Kidney glomerular epithelial cell (primary cell): ENCODE data around the gene TRIM36.

Experiments used
- DNase-seq: peaks from one replicate; lab custom pipeline; 2025; lab: John Stamatoyannopoulos, UW

TRIM36 gene, protein sequence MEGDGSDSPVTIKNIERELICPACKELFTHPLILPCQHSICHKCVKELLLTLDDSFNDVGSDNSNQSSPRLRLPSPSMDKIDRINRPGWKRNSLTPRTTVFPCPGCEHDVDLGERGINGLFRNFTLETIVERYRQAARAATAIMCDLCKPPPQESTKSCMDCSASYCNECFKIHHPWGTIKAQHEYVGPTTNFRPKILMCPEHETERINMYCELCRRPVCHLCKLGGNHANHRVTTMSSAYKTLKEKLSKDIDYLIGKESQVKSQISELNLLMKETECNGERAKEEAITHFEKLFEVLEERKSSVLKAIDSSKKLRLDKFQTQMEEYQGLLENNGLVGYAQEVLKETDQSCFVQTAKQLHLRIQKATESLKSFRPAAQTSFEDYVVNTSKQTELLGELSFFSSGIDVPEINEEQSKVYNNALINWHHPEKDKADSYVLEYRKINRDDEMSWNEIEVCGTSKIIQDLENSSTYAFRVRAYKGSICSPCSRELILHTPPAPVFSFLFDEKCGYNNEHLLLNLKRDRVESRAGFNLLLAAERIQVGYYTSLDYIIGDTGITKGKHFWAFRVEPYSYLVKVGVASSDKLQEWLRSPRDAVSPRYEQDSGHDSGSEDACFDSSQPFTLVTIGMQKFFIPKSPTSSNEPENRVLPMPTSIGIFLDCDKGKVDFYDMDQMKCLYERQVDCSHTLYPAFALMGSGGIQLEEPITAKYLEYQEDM

DNA sequence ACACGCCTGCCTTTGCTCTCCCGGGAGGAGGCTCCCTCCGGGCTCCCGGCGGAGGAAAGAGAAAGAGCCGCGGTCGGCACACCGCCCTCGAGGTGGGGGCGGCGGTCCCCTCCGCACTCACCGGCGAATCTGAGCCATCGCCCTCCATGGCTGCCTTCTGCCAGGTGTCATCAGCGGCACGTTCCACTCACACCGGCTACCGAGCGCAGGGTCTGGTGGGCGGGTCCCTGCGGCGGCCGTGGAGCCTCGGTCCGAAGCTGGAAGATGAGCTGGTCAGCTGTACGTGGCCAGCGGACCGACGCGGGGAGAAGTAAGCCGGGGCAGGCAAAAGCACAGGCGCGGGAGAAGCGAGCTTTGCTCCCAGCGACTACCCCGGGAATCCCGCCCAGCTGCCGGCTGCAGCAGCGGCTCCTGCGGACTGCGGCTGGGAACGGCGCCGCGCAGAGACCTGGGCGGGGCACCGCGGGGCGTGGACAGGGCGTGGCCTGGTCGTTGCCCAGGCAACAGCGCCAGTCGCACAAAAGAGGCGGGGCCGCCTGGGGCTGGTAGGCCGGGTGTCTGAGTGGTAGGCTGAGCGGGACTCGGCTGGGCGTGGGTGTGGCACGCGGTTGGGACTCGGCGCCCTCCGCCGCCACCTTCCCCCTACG, at the start of gene TRIM36:
Gene TRIM36 (minus strand): TSS at position 422 of the 647 bp plus-strand sequence. CDS start 274 bp downstream, at position 148.
- peak; percentile 86 for DNase-seq

- no peak for DNase-seq
Observed at GRCh38 chr5:115214541-115214940, 44.8 kb upstream of the TRIM36 start.

DNA sequence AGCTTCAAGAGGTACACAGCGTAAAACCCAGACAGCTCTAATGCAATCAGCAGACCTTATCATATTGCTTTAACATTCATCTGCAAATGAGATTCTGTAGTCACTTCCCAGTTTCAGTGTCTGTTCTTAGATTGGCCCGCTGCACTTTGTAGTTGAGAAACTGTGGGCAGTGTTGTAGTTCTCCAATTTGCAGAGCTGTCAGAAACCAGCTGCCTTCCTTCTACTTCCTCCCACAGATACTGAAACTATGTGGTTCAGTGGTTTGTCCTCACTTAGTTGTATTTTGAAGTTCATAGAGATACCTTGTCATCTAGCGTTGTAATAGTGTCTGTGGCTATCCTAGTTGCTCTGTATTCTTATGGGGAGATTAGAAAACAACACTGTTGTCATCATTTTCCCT, 39.6 kb upstream of the TRIM36 start:
- no peak for DNase-seq

GRCh38 chr5:115202952-115203351, 33.2 kb upstream of the TRIM36 start:
- DNase-seq: no peak

GRCh38 chr5:115196161-115196560, 26.5 kb upstream of the TRIM36 start:
- DNase-seq: no peak

GRCh38 chr5:115194676-115195075, 25.0 kb upstream of the TRIM36 start:
- DNase-seq: no peak

DNA sequence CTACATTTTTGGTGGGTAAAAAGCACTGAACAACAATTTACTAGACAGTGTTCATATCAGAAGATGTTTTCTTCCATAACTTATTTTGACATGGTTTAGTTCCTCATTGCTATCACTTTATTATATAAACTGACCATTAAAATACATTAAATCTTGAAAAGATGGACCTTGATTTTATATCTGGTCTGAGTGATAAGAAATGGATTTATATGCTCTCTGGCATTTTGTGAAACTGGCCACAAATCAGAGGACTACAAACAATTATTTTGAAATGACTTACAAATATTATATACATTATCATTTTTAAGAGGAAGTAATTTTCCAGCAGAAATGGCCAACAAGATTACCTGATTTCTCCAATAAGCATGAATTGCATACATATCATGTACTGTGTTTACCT, 23.6 kb upstream of the TRIM36 start:
- no peak for DNase-seq

GRCh38 chr5:115192098-115192497, 22.4 kb upstream of the TRIM36 start:
- no peak for DNase-seq

GRCh38 chr5:115191474-115192031, 21.8 kb upstream of the TRIM36 start:
- no peak for DNase-seq

DNA sequence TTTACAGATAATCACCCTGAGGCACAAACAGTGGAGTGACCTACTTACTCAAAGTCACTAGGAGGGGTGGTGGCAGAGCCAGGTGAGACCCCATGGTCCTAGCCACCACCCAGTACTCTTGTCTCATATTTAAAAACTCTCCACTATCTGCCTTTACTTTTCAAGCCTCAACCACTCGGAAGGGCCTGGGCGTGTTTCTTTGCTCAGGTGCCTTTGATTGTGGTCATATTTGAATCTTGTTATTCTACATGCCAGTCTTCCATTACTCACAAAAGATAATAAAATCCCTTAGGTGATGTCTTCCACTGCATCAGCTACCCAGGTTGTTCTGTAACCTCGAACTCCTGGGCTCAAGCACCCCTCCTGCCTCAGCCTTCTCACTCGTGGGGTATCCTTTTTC, 20.7 kb upstream of the TRIM36 start:
- DNase-seq: no peak

DNA sequence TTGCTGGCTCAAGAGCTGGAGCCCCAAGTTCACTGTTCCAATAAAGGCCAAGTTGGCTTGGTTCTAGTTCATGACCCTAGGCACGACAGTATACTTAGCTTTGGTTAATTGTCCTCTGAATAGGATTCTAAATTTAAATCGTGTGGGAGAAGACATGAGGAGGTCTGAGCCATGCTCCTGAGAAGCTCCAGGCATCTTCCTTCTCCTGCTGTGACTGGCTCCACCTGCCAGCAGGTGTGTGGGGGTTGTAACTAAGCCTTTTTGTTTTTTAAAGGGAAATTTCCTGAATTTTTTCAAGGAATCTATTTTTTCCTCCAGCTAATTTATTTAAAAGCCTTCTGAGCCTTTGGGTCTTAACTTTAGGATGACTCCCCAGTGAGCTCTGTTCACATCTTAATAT, 20.2 kb upstream of the TRIM36 start:
- no peak for DNase-seq

DNA sequence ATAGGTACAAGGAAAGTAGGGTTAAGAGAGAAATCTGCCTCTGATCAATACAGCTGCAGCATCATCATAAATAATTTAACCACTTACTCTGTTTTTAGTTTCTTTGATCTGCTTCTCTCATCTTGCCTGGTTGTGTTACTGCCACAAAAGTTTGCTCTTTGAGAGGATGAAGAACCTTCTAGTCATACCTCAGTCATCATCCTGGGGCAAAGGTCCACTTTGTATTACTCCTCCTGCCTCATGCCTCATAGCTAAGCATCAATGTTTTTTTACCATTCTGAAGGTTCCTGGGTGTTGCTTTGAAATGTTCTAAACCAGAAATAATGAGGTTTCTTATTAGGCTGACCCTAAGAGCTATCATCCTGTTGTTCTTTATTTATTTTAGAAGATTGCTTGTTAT, 17.1 kb upstream of the TRIM36 start:
- DNase-seq: no peak

DNA sequence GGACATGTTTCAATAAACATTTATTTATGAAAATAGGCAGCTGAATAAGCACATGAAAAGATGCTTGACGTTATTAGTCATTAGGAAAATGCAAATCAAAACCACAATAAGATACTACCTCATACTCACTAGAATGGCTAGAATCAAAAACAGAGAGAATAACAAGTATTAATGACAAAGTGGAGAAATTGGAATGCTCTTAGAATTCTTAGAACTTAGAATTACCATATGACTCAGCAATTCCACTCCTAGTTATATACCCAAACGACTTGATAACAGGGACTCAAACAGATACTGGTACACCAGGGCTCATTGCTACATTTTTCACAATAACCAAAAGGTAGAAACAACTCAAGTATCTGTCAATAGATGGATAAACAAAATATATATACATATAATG, 15.1 kb upstream of the TRIM36 start:
- no peak for DNase-seq

DNA sequence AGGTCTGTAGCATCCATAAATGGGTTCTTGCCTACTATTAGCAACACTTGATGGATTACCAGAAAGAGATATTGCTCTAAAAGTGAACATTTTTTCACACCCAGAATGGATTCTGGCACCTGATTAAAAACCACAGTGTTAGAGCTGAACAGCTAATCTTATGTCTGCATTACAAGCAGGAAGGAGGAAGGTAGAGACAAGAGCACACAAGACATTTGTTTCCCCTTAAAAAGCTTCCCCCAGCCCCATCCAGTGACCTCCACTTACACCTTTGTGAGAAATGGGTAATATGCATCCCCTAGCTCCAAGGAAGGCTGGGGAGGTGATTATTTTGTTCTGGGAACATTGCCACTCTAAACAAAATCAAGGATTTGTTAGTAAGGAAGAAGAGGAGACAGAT, 12.0 kb upstream of the TRIM36 start:
- no peak for DNase-seq

DNA sequence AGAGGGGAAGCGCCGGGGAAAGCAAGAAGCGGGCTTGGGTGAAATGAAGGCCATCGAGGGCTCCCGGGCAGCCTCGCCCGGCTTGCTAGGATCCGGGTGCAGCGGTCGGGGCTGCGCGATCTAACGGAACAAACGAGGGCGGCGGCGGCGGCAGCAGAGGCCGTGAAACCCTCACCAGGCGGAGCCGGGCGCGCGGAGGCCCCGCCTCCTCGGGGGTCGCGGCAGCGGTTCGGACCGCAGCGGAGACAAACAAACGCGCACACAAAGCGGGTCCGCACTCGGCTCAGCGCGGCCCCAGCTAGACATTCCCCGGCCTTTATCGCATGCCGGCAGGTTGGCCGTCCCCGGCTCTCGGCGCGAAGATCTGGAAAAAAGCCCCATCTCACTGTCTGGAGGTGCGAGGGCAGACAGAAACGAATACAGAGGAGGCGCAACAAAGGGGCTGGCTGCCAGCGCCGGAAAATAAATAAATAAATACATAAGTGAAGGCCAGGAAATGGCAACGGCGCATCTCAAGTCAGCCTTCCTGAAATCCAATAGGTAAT, 10.5 kb upstream of the TRIM36 start:
- DNase-seq: no peak

DNA sequence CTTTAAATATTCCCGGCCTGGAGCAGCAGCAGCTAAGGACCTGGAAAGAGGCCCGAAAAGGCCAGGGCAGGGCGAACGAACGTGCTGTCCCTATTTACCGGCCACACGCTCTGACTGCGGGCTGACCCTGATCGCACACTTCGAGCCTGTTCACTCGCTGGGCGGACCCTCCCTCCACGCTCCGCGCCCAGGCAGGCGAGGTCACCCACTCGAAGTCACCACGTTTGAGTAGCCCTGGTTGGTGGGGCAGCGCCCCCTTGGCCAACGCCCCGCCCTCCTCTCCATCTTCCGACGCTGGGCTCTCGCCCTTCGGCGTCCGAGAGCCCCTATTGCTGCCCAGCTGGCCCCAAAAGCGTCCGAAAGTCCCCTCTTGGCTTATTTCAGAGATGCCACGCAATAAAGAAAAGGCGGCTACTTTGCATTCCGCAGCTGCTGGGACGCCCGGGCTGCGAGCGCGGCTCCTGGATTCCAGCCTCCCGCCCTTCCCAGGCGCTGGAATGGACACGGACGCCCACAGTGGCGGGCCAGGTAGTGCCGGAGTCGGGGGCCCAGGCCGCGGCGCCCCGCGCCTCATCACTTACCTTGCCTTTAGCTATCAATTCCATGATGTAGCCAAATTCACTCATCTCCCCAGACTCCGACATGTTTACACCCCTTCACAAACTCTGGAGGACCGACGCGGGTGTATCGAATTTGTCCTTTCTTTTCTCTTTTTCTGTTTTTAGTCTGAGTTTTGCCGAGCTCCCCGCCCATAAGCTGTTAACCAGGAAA, 9.9 kb upstream of the TRIM36 start:
- no peak for DNase-seq

DNA sequence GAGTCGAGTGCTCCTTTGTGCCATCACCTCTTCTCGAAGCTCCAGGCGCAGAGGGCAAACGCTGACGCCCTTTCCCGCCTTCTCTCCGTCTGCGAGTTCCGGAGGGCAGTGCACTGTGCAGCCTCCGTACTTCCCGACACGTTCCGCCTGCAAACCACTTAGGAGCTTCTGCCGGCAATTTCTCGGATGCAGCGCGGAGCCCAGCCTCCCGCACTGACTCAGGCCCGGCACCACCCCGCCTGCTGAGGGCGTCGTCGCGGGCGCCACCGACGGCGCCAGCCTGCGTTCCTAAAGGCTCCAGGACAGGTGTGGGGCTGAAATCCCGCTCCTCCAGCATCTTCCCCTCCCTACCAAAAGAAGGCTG, 9.3 kb upstream of the TRIM36 start:
- DNase-seq: no peak

GRCh38 chr5:115170929-115171510, 1.3 kb upstream of the TRIM36 start:
- no peak for DNase-seq

- peak; percentile 60 for DNase-seq
Observed at GRCh38 chr5:115170134-115170928, 623 bp upstream of the TRIM36 start.

GRCh38 chr5:115168829-115169486, 750 bp downstream of the TRIM36 start:
- no peak for DNase-seq
